Omental fat pad (tissue), 4 donors: Measurements from ENCODE around the gene TC2N. TPM values are rescaled to one million over a fixed set of nuclear protein-coding genes. Genes with fewer than 3 reads are reported as not detected.

Experiments
- ATAC-seq: fragments of 150-250 bp; one replicate; pipeline ENCODE4 v1.9.1; 2016; ENCODE audit warnings: mild to moderate bottlenecking, moderate library complexity; ENCODE audit not compliant: low FRiP score
- DNase-seq: peaks from one replicate; pipeline ENCODE4 v3.0.0-alpha.2; 2019; ENCODE audit warnings: low spot score
- CTCF ChIP-seq, 3 donors: fragments of 450-650 bp; IDR thresholded peaks; one replicate each; pipeline ENCODE4 v1.5.1; 2016 to 2017; ENCODE audit warnings: antibody characterized with exemption in 3 of 3, mild to moderate bottlenecking in 3 of 3, moderate library complexity in 2 of 3
- total RNA-seq, 4 donors: library from RNA; depleted of rRNA; stranded (reverse); fragments of >200 nt; gene quantifications; one replicate each; pipeline ENCODE4 v1.1.0, GENCODE V29; 2016

The TC2N gene
- total RNA-seq, 4 donors from 2014 or later = 26.8 to 106 (median 49.3) TPM

DNA sequence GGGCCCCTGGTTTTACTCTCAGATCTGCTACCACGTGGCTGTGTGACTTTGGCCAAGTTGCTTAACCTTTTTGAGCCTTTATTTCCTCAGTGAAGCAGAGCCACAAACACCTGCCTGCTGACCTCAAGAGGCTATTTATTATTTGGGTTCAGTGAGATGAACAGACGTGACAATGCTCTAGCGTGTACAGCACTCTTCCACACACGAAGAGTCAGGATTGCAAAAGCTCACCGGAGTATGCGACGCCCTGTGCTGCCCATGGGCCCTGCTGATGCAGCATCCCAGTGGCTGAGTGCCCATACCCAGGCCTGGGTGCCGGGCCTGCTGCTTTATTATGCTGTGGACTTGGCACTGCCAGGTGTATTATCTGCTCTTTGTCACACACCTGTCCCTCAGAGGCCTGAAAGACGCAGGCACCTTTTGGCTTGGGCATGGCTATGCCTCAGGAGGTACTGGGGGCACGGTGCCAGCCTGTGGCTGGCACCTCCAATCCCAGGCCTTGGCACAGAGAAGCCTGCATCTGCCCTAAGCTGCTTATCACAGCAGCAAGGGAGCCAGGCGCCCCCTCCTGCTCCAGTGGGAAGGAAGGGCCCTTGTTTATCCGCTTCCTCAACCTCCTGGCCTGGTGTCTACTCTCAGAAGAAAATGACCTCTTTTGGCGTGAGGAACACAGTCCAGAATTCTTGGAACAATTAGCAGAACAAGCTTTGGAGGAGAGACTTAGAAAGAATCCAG, 22.3 kb upstream of the TC2N start:
- TF ChIP-seq CTCF (IDR thresholded peaks at IDR 0.05) = no peak
- DNase-seq = no peak
- peak; percentile 27 for ATAC-seq

DNA sequence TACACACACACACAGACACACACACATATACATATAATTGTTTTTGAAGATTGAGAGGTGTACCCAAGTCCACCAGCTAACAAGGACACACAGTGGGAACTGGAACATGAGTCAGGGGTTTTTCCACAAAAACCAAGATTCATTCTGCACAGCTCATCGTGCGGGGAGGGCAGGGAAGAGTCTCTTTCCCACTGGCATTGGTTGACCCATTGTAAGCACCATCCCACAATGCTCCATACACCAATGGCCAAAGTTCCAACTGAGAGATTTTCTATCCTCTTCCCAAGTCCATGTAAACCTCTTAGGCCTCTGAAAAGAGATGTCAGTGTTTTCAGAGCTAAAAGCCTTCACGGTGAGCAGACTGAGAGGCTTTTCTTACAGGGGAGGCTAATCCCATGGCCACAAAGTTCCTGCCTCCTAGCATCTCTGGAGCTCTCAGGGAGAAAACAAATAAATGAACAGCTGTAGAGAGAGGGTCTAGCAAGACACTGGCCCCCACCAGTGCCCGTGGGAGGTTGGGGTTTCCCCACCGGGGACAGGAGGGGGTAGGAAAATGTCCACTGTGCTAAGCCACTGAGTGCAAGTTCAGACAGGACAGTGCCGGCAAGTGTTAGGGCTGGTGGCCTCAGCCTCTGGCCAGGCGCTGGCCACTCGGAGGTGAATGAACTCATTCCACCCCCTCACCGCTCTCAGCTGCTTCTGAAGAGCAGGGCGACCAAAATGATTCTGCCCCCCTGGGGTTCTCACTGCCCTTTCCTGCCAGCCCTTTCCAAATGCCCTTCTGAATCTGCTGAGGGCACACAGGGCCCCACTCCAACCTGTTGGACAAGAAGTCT, 21.5 kb upstream of the TC2N start:
- no peak for TF ChIP-seq CTCF (IDR thresholded peaks at IDR 0.05)
- DNase-seq (no peak), ATAC-seq (no peak)

DNA sequence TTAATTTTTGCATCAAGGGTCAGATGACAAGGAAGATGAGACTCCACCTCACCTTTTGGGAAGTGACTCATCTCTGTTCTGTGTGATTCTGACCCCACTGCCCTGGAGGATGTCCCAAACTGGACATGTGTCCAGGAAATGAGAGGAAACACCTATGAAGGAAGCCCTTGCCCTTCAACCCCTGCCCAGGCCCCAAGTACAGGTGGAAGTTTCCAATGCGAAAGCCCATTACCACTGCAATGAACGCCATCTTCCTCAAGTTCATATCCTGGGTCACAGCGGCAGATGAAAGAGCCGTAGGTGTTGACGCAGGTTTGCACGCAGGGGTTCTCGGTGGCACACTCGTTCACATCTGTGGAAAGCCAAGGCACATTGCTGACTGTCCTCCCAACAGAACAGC, 19.6 kb upstream of the TC2N start:
- TF ChIP-seq CTCF (IDR thresholded peaks at IDR 0.05) = no peak
- ATAC-seq = no peak
- no peak for DNase-seq

DNA sequence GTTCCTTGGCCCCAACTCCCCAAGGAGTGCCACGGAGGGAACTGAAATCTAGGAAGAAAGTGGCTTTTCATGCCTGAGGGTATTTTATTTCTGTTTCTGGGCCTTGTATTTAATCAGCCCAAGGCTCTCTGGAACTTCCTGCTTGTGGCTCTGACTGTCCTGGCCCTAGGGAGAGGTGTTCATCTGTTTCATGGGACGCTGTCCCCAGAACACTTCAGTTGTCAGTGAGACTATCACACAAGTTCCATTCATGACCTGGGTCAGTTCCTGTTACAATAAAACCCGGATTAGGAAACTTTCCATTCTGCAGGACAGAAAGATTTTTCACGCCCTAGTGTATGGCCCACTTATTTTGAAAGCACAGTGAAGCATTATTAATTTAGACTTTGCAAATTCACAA, 18.5 kb upstream of the TC2N start:
- DNase-seq (no peak), ATAC-seq (no peak)
- no peak for TF ChIP-seq CTCF (IDR thresholded peaks at IDR 0.05)

GRCh38 chr14:91885113-91885712, 17.9 kb upstream of the TC2N start:
- ATAC-seq (peak; percentile 50), DNase-seq (no peak)
- TF ChIP-seq CTCF (IDR thresholded peaks at IDR 0.05) = no peak

DNA sequence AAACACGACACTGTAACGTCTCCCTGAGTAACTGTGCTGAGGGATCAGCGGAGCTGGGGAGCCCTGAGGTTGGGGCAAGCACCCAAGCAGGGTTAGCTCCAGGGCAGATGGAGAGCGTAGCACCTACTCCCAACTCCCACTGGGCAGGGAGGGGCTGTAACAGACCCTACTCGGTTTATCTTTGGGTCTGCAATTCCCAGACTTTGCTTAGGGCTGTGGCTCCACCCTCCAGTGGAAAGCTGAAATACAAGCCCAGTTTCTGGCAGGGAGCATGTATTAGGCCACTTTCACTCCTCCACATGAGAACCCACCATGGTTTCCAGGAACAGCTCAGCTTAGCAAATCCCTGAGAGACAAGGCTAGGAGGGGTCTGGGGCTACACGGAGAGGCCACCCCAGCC, 17.3 kb upstream of the TC2N start:
- peak; percentile 26 for ATAC-seq
- no peak for DNase-seq

More for the DNA sequence above, 17.3 kb upstream of the TC2N start:
- TF ChIP-seq CTCF (IDR thresholded peaks at IDR 0.05) = no peak
